Liver (tissue), 9 donors: ENCODE measurements around the gene CDC40. TPM values are rescaled to one million over a fixed set of nuclear protein-coding genes. Genes with fewer than 3 reads are reported as not detected.

Experiments
- DNase-seq: peaks from one replicate; pipeline ENCODE4 v3.0.0-alpha.2; 2017; ENCODE audit warnings: low spot score
- H3K27ac ChIP-seq, 2 donors: one replicate each; pipeline ENCODE4 v1.7.0; 2013; ENCODE audit warnings: inconsistent platforms in 2 of 2, low read length in 2 of 2, control low read depth in 1 of 2, low read depth in 1 of 2, mild to moderate bottlenecking in 1 of 2
- H3K27me3 ChIP-seq, 4 donors: one replicate each; pipeline versions ENCODE4 v1.6.1 to v1.7.0; 2013; ENCODE audit warnings: low read length in 3 of 4, inconsistent platforms in 1 of 4, mild to moderate bottlenecking in 1 of 4, moderate library complexity in 1 of 4; ENCODE audit not compliant: control insufficient read depth in 4 of 4, insufficient read depth in 4 of 4
- H3K36me3 ChIP-seq, 4 donors: one replicate each; pipeline versions ENCODE4 v1.6.1 to v1.7.0; 2013; ENCODE audit warnings: low read length in 3 of 4, mild to moderate bottlenecking in 3 of 4, low read depth in 1 of 4, moderate library complexity in 1 of 4; ENCODE audit not compliant: control insufficient read depth in 4 of 4, insufficient read depth in 3 of 4
- H3K4me1 ChIP-seq, 4 donors: one replicate each; pipeline versions ENCODE4 v1.6.1 to v1.7.0; 2013; ENCODE audit warnings: low read length in 3 of 4, mild to moderate bottlenecking in 3 of 4, moderate library complexity in 1 of 4; ENCODE audit not compliant: control insufficient read depth in 4 of 4, insufficient read depth in 4 of 4
- H3K4me3 ChIP-seq, 3 donors: one replicate each; pipeline versions ENCODE4 v1.6.1 to v1.7.0; 2013; ENCODE audit warnings: low read length in 3 of 3, control low read depth in 1 of 3, low read depth in 1 of 3, mild to moderate bottlenecking in 1 of 3
- H3K9ac ChIP-seq, 2 donors: one replicate each; pipeline ENCODE4 v1.7.0; 2013; ENCODE audit warnings: low read length in 2 of 2, mild to moderate bottlenecking in 2 of 2, moderate library complexity in 2 of 2, control low read depth in 1 of 2, low read depth in 1 of 2
- H3K9me3 ChIP-seq, 4 donors: one replicate each; pipeline versions ENCODE4 v1.6.1 to v1.7.0; 2013; ENCODE audit warnings: low read length in 3 of 4; ENCODE audit not compliant: control insufficient read depth in 4 of 4
- CTCF ChIP-seq: fragments of 150-350 bp; IDR thresholded peaks from 2 replicates; pipeline ENCODE4 v1.5.1; 2017; ENCODE audit warnings: improper control_type of control experiment, low read depth, low read length; ENCODE audit not compliant: missing input control
- EGR1 ChIP-seq, 2 donors: IDR thresholded peaks; 2 replicates each; pipeline ENCODE4 v1.6.1; 2016 to 2018; ENCODE audit warnings: antibody characterized with exemption in 2 of 2, low read depth in 2 of 2
- FOXA1 ChIP-seq: IDR thresholded peaks from 2 replicates; pipeline ENCODE4 v1.6.1; 2016; ENCODE audit warnings: antibody characterized with exemption
- FOXA2 ChIP-seq: IDR thresholded peaks from 2 replicates; pipeline ENCODE4 v1.6.1; 2016; ENCODE audit warnings: antibody characterized with exemption
- GABPA ChIP-seq, 2 donors: IDR thresholded peaks in 1 of 2; conservative IDR thresholded peaks in 1 of 2; 2 replicates each; pipeline ENCODE4 v1.6.1; 2016; ENCODE audit warnings: antibody characterized with exemption in 2 of 2, mild to moderate bottlenecking in 1 of 2, moderate library complexity in 1 of 2
- HNF4A ChIP-seq, 2 donors: conservative IDR thresholded peaks; 2 replicates each; pipeline ENCODE4 v1.6.1; 2016; ENCODE audit warnings: antibody characterized with exemption in 2 of 2, mild to moderate bottlenecking in 2 of 2
- HNF4G ChIP-seq: IDR thresholded peaks from 2 replicates; pipeline ENCODE4 v1.6.1; 2016; ENCODE audit warnings: antibody characterized with exemption
- JUND ChIP-seq, 2 donors: IDR thresholded peaks; 2 replicates each; pipeline ENCODE4 v1.6.1; 2016; ENCODE audit warnings: antibody characterized with exemption in 2 of 2
- NR2F2 ChIP-seq: IDR thresholded peaks from 2 replicates; pipeline ENCODE4 v1.6.1; 2016; ENCODE audit warnings: antibody characterized with exemption
- RAD21 ChIP-seq, 2 donors: IDR thresholded peaks; 2 replicates each; pipeline ENCODE4 v1.6.1; 2016; ENCODE audit warnings: antibody characterized with exemption in 2 of 2, mild to moderate bottlenecking in 2 of 2
- REST ChIP-seq: IDR thresholded peaks from 2 replicates; pipeline ENCODE4 v1.6.1; 2016; ENCODE audit warnings: antibody characterized with exemption, mild to moderate bottlenecking
- RXRA ChIP-seq, 2 donors: IDR thresholded peaks; 2 replicates each; pipeline ENCODE4 v1.6.1; 2017 to 2018; ENCODE audit warnings: antibody characterized with exemption in 2 of 2, mild to moderate bottlenecking in 1 of 2
- SP1 ChIP-seq: IDR thresholded peaks from 2 replicates; pipeline ENCODE4 v1.6.1; 2018; ENCODE audit warnings: antibody characterized with exemption, mild to moderate bottlenecking
- TAF1 ChIP-seq: conservative IDR thresholded peaks from 2 replicates; pipeline ENCODE4 v1.6.1; 2016; ENCODE audit warnings: antibody characterized with exemption, mild to moderate bottlenecking
- YY1 ChIP-seq: IDR thresholded peaks from 2 replicates; pipeline ENCODE4 v1.6.1; 2016; ENCODE audit warnings: antibody characterized with exemption, mild to moderate bottlenecking
- WGBS: extraction: QIAGEN DNeasy Blood & Tissue Kit; methylation state at CpG from one replicate; pipeline ENCODE4 v1.1.7; 2013; 5-methylcytosine and 5-hydroxymethylcytosine counted together
- polyA plus RNA-seq, 2 donors: library from polyadenylated mRNA; stranded (reverse) in 1 of 2; unstranded in 1 of 2; fragments of 200-250 nt in 1 of 2; fragments of >200 nt in 1 of 2; fragmentation: Nextera tagmentation in 1 of 2; extraction: Ambion mirVana in 1 of 2; gene quantifications; one replicate each; pipeline versions ENCODE4 v1.2.1 to v1.2.3, GENCODE V29; 2013 to 2015
- total RNA-seq, 2 donors: library from RNA; depleted of rRNA; stranded (reverse); fragments of >200 nt; gene quantifications; one replicate each; pipeline ENCODE4 v1.2.3, GENCODE V29; 2014
- TF ChIP-seq, protein P1 (sequence below): IDR thresholded peaks from 2 replicates; pipeline ENCODE4 v1.6.1; 2016; ENCODE audit warnings: antibody characterized with exemption
- TF ChIP-seq, protein P2 (sequence below): IDR thresholded peaks from 2 replicates; pipeline ENCODE4 v1.6.1; 2016; ENCODE audit warnings: antibody characterized with exemption
- donor health status: healthy.
- donor health status: healthy.
- donor health status: healthy.
- donor health status: healthy.
- donor health status: healthy.

Gene CDC40
- total and polyA plus RNA-seq, 4 donors: 6.7 to 19.8 (median 13.3) TPM

DNA sequence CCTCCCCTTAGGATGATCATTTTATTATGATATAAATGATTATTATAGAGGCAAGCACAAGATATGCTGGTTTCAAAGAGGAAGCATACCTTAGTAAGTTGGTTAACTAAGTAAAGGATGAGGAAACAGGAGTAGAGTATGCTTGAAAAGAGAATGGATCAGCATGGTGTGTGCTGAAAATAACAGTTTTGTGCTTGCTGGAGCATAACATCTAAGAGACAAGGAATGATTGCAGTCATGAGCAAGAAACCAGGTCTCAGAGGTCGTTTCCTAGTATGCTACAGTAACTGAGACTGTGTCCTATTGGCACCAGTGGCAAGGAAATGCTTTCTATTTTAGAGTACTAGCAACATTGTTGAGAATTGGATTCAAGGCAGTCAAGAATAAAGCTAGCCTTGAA is 34.1 kb downstream of the CDC40 start:
- H3K9ac ChIP-seq: no peak overlapping the region
- WGBS: 71% methylated on average over 1 of the region's 1 CpG
- no peaks in the 10 kb centered on the region for H3K9me3 ChIP-seq
- H3K27me3 ChIP-seq: no peaks in the 10 kb centered on the region
- H3K4me3 ChIP-seq: no peak overlapping the region
- H3K27ac ChIP-seq: no peak overlapping the region
- TF ChIP-seq NR2F2 (no peak), EGR1 (IDR thresholded peaks at IDR 0.05; ENCODE audit: low read depth in 2 of 2) (no peak), FOXA1 (no peak), GABPA (IDR thresholded peaks at IDR 0.05 in 1 of 2, conservative IDR thresholded peaks at IDR 0.05 in 1 of 2) (no peak), CTCF (no peak), RAD21 (IDR thresholded peaks at IDR 0.05) (no peak), REST (no peak), FOXA2 (no peak), YY1 (no peak), SP1 (no peak), TAF1 (no peak), JUND (IDR thresholded peaks at IDR 0.05) (no peak)
- TF ChIP-seq, protein P1, sequence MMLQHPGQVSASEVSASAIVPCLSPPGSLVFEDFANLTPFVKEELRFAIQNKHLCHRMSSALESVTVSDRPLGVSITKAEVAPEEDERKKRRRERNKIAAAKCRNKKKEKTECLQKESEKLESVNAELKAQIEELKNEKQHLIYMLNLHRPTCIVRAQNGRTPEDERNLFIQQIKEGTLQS: no peak
- peaks cover 7 to 71% (median 59%) of the 10 kb centered on the region in 4 donors for H3K36me3 ChIP-seq
- H3K4me1 ChIP-seq: no peaks in the 10 kb centered on the region
- no peak for DNase-seq

- H3K27me3 ChIP-seq: no peaks in the 10 kb centered on the region
- H3K9me3 ChIP-seq: no peaks in the 10 kb centered on the region
- 94% methylated on average over 5 of the region's 5 CpGs for WGBS
- no peak for DNase-seq
- H3K9ac ChIP-seq: no peak overlapping the region
- peaks cover 5 to 74% (median 66%) of the 10 kb centered on the region in 4 donors for H3K36me3 ChIP-seq
- no peak for TF ChIP-seq FOXA1
- TF ChIP-seq RXRA (IDR thresholded peaks at IDR 0.05): no peak
- TF ChIP-seq NR2F2: no peak
- TF ChIP-seq, protein P2, sequence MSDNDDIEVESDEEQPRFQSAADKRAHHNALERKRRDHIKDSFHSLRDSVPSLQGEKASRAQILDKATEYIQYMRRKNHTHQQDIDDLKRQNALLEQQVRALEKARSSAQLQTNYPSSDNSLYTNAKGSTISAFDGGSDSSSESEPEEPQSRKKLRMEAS: no peak
- TF ChIP-seq, protein P1: no peak
- no peak for TF ChIP-seq GABPA (IDR thresholded peaks at IDR 0.05 in 1 of 2, conservative IDR thresholded peaks at IDR 0.05 in 1 of 2)
- no peak for TF ChIP-seq FOXA2
- no peak for TF ChIP-seq SP1
- no peak for TF ChIP-seq HNF4A (conservative IDR thresholded peaks at IDR 0.05)
- no peak for TF ChIP-seq YY1
- no peak for TF ChIP-seq HNF4G
- H3K27ac ChIP-seq: no peak overlapping the region
- no peak overlapping the region for H3K4me3 ChIP-seq
- H3K4me1 ChIP-seq: no peaks in the 10 kb centered on the region
These were observed 35.9 kb downstream of the CDC40 start for GRCh38 chr6:110216140-110216539.
